ENCODE results near the gene ZNF573. TPM values are rescaled to one million over a fixed set of nuclear protein-coding genes. Genes with fewer than 3 reads are reported as not detected.

The ZNF573 gene
- total and polyA plus RNA-seq, 2 donors (not counting 3 experiments of a cell fraction or from before 2014, with no cell fraction given) = 1.4 to 6.3 TPM

DNA sequence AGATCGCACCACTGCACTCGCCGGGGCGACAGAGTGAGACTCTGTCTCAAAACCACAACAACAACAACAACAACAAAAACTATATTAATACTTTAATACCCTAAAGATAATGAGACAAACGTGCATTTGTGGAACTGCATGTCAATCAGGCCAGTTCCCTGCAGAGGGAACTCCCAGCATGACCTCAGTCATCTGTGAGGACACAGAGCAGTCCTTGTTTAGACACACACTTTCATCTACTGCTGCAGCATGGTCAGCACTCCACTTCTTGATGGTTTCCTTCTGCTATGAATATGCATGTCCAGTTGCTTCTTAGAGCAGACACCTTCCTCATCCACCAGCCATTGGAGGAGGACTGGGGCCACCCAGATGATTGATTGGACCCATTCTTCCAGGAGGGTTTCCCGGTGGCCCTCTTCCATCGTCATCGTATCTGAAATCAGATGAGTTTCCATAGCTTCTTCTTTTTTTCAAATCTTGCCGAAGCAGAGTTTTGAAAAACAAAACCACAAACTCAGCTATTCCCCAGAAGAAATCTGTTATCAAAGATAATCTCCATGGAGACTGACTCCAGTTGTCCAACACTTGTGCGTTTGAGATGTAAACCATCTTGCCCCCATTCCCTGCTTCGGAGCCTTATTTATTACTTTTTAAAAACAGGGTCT, 86.3 kb downstream of the ZNF573 start:
- intact Hi-C loops (cut with micrococcal nuclease) = no loop called here
- Histone ChIP-seq H3K4me2 (ENCODE audit: insufficient read depth, low read length) (no peak overlapping the region), H3K9me3 (replicated peaks; ENCODE audit: control insufficient read depth, insufficient read depth, low read length) (no peaks in the 10 kb centered on the region), H3K9ac (replicated peaks; ENCODE audit: extremely low read depth, insufficient read depth, low read length) (no peak overlapping the region), H3K4me3 (replicated peaks in 1 of 3; ENCODE audit: insufficient read depth in 1 of 3, low read depth in 1 of 3, low read length in 3 of 3) (no peak overlapping the region), H3K27me3 (ENCODE audit: control insufficient read depth in 2 of 2, insufficient read depth in 2 of 2, low read length in 2 of 2) (no peaks in the 10 kb centered on the region), H3K36me3 (ENCODE audit: control insufficient read depth in 2 of 2, extremely low read depth in 1 of 2, insufficient read depth in 2 of 2, low read length in 2 of 2) (no peaks in the 10 kb centered on the region), H2AFZ (ENCODE audit: low read depth, low read length) (no peak overlapping the region), H3K27ac (ENCODE audit: insufficient read depth, low read depth, low read length) (no peak overlapping the region), H3K9me1 (replicated peaks; ENCODE audit: control insufficient read depth, extremely low read depth, insufficient read depth, low read length) (no peaks in the 10 kb centered on the region), H3K79me2 (ENCODE audit: control insufficient read depth, insufficient read depth, low read length) (no peaks in the 10 kb centered on the region), H3K4me1 (ENCODE audit: control insufficient read depth, extremely low read depth, insufficient read depth, low read length) (no peaks in the 10 kb centered on the region), H4K20me1 (replicated peaks; ENCODE audit: control insufficient read depth, extremely low read depth, insufficient read depth, low read length) (no peaks in the 10 kb centered on the region)
- no TSS peak for BruUV-seq (replicated peaks)
- no peak for FAIRE-seq
- no peak for DNase-seq (ENCODE audit: low read depth, low spot score)
- CTCF ChIA-PET = no interaction called here
- TF ChIP-seq, protein P1, sequence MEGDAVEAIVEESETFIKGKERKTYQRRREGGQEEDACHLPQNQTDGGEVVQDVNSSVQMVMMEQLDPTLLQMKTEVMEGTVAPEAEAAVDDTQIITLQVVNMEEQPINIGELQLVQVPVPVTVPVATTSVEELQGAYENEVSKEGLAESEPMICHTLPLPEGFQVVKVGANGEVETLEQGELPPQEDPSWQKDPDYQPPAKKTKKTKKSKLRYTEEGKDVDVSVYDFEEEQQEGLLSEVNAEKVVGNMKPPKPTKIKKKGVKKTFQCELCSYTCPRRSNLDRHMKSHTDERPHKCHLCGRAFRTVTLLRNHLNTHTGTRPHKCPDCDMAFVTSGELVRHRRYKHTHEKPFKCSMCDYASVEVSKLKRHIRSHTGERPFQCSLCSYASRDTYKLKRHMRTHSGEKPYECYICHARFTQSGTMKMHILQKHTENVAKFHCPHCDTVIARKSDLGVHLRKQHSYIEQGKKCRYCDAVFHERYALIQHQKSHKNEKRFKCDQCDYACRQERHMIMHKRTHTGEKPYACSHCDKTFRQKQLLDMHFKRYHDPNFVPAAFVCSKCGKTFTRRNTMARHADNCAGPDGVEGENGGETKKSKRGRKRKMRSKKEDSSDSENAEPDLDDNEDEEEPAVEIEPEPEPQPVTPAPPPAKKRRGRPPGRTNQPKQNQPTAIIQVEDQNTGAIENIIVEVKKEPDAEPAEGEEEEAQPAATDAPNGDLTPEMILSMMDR (IDR thresholded peaks at IDR 0.05; ENCODE audit: extremely low read depth in 1 of 2, insufficient read depth in 1 of 2, low read depth in 1 of 2, low read length in 2 of 2) = no peak
- TF ChIP-seq EZH2 (IDR thresholded peaks at IDR 0.05; ENCODE audit: borderline replicate concordance, low read depth, low read length, severe bottlenecking) (no peak), POLR2AphosphoS5 (IDR thresholded peaks at IDR 0.05; ENCODE audit: insufficient read depth, low read depth, low read length) (no peak), POLR2A (IDR thresholded peaks at IDR 0.05; ENCODE audit: low read depth, low read length) (no peak), GATA2 (IDR thresholded peaks at IDR 0.05; ENCODE audit: insufficient read depth, insufficient read length, low read depth, low read length) (no peak)
- TF ChIP-seq, protein P2, sequence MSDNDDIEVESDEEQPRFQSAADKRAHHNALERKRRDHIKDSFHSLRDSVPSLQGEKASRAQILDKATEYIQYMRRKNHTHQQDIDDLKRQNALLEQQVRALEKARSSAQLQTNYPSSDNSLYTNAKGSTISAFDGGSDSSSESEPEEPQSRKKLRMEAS (IDR thresholded peaks at IDR 0.05; ENCODE audit: insufficient read depth, insufficient read length) = no peak
- dilution Hi-C loops (cut with MboI; ENCODE audit: extremely low pct_ligation_motif_present, low sequenced_read_pairs) = no loop called here
- POLR2A ChIA-PET = interaction anchor here (1.5 kb wide), 1 partner anchor 87 kb away, joined by 4 read pairs; the partner anchor contains the start of gene ZNF573
